ENCODE results near the gene MYO7B.

- TF ChIP-seq CTCF (IDR thresholded peaks at IDR 0.05; ENCODE audit: low read depth, low read length), result no peak
- no peak for TF ChIP-seq EZH2phosphoT487 (IDR thresholded peaks at IDR 0.05; ENCODE audit: low read depth)
Measured at GRCh38 chr2:127579231-127579630, 43.7 kb downstream of the MYO7B start.

All from OCI-LY3 (cell line).